Right lobe of liver (tissue), 6 donors: ENCODE measurements around the gene C2orf49. TPM values are rescaled to one million over a fixed set of nuclear protein-coding genes. Genes with fewer than 3 reads are reported as not detected.
"Not testable (repeated sequence)": the region's sequence is repeated elsewhere in the genome, so short reads cannot be mapped to it uniquely, and the experiment has no call there.

Experiments used
- ATAC-seq, 4 donors: fragments of 200-7000 bp; cut with Tn5 transposase; one replicate each; pipeline ENCODE4 v1.9.1; 2020; ENCODE audit warnings: mild to moderate bottlenecking in 4 of 4, moderate library complexity in 4 of 4
- DNase-seq, 3 donors: peaks; one replicate each; pipeline ENCODE4 v3.0.0-alpha.2; 2020
- H3K27ac ChIP-seq, 3 donors: fragments of 200-600 bp; one replicate each; pipeline ENCODE4 v1.8.0; 2022
- H3K27me3 ChIP-seq, 2 donors: fragments of 200-600 bp; one replicate each; pipeline ENCODE4 v1.8.0; 2022
- H3K36me3 ChIP-seq, 4 donors: fragments of 200-600 bp; sonication (generic) in 1 of 4; one replicate each; pipeline versions ENCODE4 v1.5.1 to v1.8.0; 2017 to 2022; ENCODE audit warnings: control low read depth in 1 of 4
- H3K4me1 ChIP-seq, 4 donors: fragments of 200-600 bp; sonication (generic) in 1 of 4; one replicate each; pipeline versions ENCODE4 v1.5.1 to v1.8.0; 2017 to 2022; ENCODE audit warnings: control low read depth in 1 of 4
- H3K4me3 ChIP-seq, 3 donors: fragments of 200-600 bp; one replicate each; pipeline ENCODE4 v1.8.0; 2022
- H3K9me3 ChIP-seq, 4 donors: fragments of 200-600 bp; sonication (generic) in 1 of 4; one replicate each; pipeline versions ENCODE4 v1.5.1 to v1.8.0; 2017 to 2022; ENCODE audit warnings: control low read depth in 1 of 4
- CTCF ChIP-seq, 4 donors: fragments of 200-600 bp in 3 of 4; fragments of 450-650 bp in 1 of 4; IDR thresholded peaks; one replicate each; pipeline versions ENCODE4 v1.5.1 to v1.8.0; 2016 to 2022; ENCODE audit warnings: antibody characterized with exemption in 4 of 4, mild to moderate bottlenecking in 2 of 4
- POLR2A ChIP-seq: fragments of 450-650 bp; IDR thresholded peaks from one replicate; pipeline ENCODE4 v1.6.1; 2017; ENCODE audit warnings: antibody characterized with exemption, mild to moderate bottlenecking
- WGBS: methylation state at CpG from one replicate; pipeline ENCODE4 v1.1.6; 2018; ENCODE audit warnings: low coverage, low lambda C conversion rate; ENCODE audit not compliant: insufficient coverage; ENCODE audit errors: missing lambda C conversion rate; 5-methylcytosine and 5-hydroxymethylcytosine counted together
- intact Hi-C, 2 donors: fragments of 100-400 bp; cut with DNase I; formaldehyde crosslinking; loops; one replicate each; pipeline versions ENCODE4 v1.11.2 to v1.14.1; 2022
- total RNA-seq, 6 experiments: library from RNA; depleted of rRNA in 2 of 6; stranded (reverse); fragments of >200 nt in 2 of 6; fragmentation: NEBNext Ultra II Directional in 3 of 6; extraction: Animal tissue kit (Norgen Biotek cat#: 25700) in 3 of 6; gene quantifications; one replicate each; pipeline versions ENCODE4 v1.1.0 to v1.2.4, GENCODE V29; 2016 to 2023
- donor health status: DM: no; HTN: yes; CAD: no.
- donor health status: DM: no; HTN: no; CAD: no.
- donor health status: DM: no; HTN: no; CAD: no.
- donor health status: DM: no; HTN: yes; CAD: no.
- donor health status: DM: no; HTN: yes; CAD: no.

C2orf49 gene
- total RNA-seq, 6 experiments from 2014 or later, result 3.9 to 7.4 (median 6.4) TPM

GRCh38 chr2:105323111-105323510 lies 14.2 kb upstream of the C2orf49 start:
- H3K27me3 ChIP-seq, result no peaks in the 10 kb centered on the region
- no peak overlapping the region for H3K4me3 ChIP-seq
- 63% methylated on average over 2 of the region's 5 CpGs for WGBS
- intact Hi-C loops, result no loop called here
- H3K36me3 ChIP-seq, result no peaks in the 10 kb centered on the region
- no peak for TF ChIP-seq CTCF (IDR thresholded peaks at IDR 0.05)
- TF ChIP-seq POLR2A, result no peak
- no peaks in the 10 kb centered on the region for H3K9me3 ChIP-seq
- no peaks in the 10 kb centered on the region for H3K4me1 ChIP-seq
- H3K27ac ChIP-seq, result no peak overlapping the region
- DNase-seq, result no peak
- ATAC-seq, result no peak

GRCh38 chr2:105324101-105324500 lies 13.2 kb upstream of the C2orf49 start:
- TF ChIP-seq CTCF (IDR thresholded peaks at IDR 0.05) (no peak), POLR2A (no peak)
- Histone ChIP-seq H3K4me1 (peaks cover 0 to 4% (median 0%) of the 10 kb centered on the region in 4 donors), H3K36me3 (no peaks in the 10 kb centered on the region), H3K27me3 (no peaks in the 10 kb centered on the region), H3K9me3 (no peaks in the 10 kb centered on the region), H3K4me3 (no peak overlapping the region), H3K27ac (no peak overlapping the region)
- 63% methylated on average over 4 of the region's 4 CpGs for WGBS
- DNase-seq (no peak), ATAC-seq (no peak)
- intact Hi-C loops, result no loop called here

GRCh38 chr2:105324732-105325131 lies 12.6 kb upstream of the C2orf49 start:
- H3K27me3 ChIP-seq, result no peaks in the 10 kb centered on the region
- WGBS, result no CpG with 5 or more reads among the region's 4 CpGs
- ATAC-seq (no peak), DNase-seq (no peak)
- no peaks in the 10 kb centered on the region for H3K36me3 ChIP-seq
- no peak overlapping the region for H3K4me3 ChIP-seq
- peaks cover 0 to 4% (median 0%) of the 10 kb centered on the region in 4 donors for H3K4me1 ChIP-seq
- peak overlapping the region; percentile 16 to 43 (median 17) for H3K27ac ChIP-seq
- TF ChIP-seq CTCF (IDR thresholded peaks at IDR 0.05) (no peak), POLR2A (no peak)
- intact Hi-C loops, result no loop called here
- no peaks in the 10 kb centered on the region for H3K9me3 ChIP-seq

- H3K4me1 ChIP-seq, result peaks cover 0 to 7% (median 3%) of the 10 kb centered on the region in 4 donors
- TF ChIP-seq POLR2A, result no peak
- TF ChIP-seq CTCF (IDR thresholded peaks at IDR 0.05), result no peak
- WGBS, result 50% methylated on average over 3 of the region's 3 CpGs
- no peak for DNase-seq
- H3K36me3 ChIP-seq, result no peaks in the 10 kb centered on the region
- intact Hi-C loops, result no loop called here
- peak in 3 of 4 donors; percentile 17 to 66 (median 41) for ATAC-seq
- H3K9me3 ChIP-seq, result no peaks in the 10 kb centered on the region
- no peaks in the 10 kb centered on the region for H3K27me3 ChIP-seq
- H3K4me3 ChIP-seq, result no peak overlapping the region
- H3K27ac ChIP-seq, result peak overlapping the region; percentile 16 to 43 (median 17)
These were observed 11.9 kb upstream of the C2orf49 start for GRCh38 chr2:105325389-105325963.

- H3K27me3 ChIP-seq, H3K4me3 ChIP-seq, ATAC-seq, H3K9me3 ChIP-seq, H3K36me3 ChIP-seq, DNase-seq, intact Hi-C loops, H3K27ac ChIP-seq: not testable (repeated sequence)
- 95% methylated on average over 3 of the region's 3 CpGs for WGBS
- H3K4me1 ChIP-seq, result peaks cover 0 to 10% (median 4%) of the 10 kb centered on the region in 4 donors
These were observed 10.1 kb upstream of the C2orf49 start for GRCh38 chr2:105327271-105327670.
